ENCODE measurements around the gene RHOT2.
"Not testable (repeated sequence)": the region's sequence is repeated elsewhere in the genome, so short reads cannot be mapped to it uniquely, and the experiment has no call there.

Gene RHOT2

DNA sequence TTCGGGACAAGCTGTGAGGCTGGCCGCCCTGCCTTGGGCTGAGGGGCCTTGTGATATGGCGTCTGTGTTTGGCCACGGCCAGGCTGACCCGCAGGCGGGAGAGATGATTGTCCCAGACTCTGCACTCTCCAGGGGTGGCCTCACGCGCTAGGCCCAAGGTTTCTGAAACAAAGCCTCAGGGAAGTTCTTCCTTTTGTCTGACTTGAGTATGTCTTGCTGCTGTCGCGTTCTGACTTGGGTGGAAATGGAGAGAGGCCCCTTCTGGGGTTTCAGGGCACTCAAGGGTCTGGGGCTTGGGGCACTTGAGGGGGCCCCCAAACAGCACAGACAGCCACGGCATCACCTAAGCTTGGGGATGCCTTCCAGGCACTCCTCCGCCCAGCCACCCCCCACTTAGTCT is 43.2 kb downstream of the RHOT2 start:
- no peak overlapping the region for H3K4me3 ChIP-seq (ENCODE audit: low read depth, low read length, poor library complexity, severe bottlenecking)
- TF ChIP-seq, protein P1, sequence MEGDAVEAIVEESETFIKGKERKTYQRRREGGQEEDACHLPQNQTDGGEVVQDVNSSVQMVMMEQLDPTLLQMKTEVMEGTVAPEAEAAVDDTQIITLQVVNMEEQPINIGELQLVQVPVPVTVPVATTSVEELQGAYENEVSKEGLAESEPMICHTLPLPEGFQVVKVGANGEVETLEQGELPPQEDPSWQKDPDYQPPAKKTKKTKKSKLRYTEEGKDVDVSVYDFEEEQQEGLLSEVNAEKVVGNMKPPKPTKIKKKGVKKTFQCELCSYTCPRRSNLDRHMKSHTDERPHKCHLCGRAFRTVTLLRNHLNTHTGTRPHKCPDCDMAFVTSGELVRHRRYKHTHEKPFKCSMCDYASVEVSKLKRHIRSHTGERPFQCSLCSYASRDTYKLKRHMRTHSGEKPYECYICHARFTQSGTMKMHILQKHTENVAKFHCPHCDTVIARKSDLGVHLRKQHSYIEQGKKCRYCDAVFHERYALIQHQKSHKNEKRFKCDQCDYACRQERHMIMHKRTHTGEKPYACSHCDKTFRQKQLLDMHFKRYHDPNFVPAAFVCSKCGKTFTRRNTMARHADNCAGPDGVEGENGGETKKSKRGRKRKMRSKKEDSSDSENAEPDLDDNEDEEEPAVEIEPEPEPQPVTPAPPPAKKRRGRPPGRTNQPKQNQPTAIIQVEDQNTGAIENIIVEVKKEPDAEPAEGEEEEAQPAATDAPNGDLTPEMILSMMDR (IDR thresholded peaks at IDR 0.05; ENCODE audit: low read length): no peak
- TF ChIP-seq EZH2 (IDR thresholded peaks at IDR 0.05; ENCODE audit: borderline replicate concordance, low read length): no peak
- no peaks in the 10 kb centered on the region for H4K20me1 ChIP-seq (ENCODE audit: insufficient read depth, low read length)
- no peaks in the 10 kb centered on the region for H3F3A ChIP-seq (ENCODE audit: insufficient read depth, low read length)
- H3K9ac ChIP-seq (ENCODE audit: low read length): no peak overlapping the region
- peaks cover 11% of the 10 kb centered on the region for H3K4me1 ChIP-seq (ENCODE audit: insufficient read depth, low read length, severe bottlenecking)
- no peaks in the 10 kb centered on the region for H3K79me2 ChIP-seq (ENCODE audit: insufficient read depth, low read length)
- no peaks in the 10 kb centered on the region for H3K9me2 ChIP-seq (ENCODE audit: low read depth, low read length)
- no peak overlapping the region for H3K27ac ChIP-seq (ENCODE audit: low read depth, low read length, poor library complexity, severe bottlenecking)
- H3K9me3 ChIP-seq (ENCODE audit: low read length): no peaks in the 10 kb centered on the region
- H3K4me2 ChIP-seq (ENCODE audit: low read length): no peak overlapping the region
- peaks cover 16% of the 10 kb centered on the region for H3K27me3 ChIP-seq (ENCODE audit: insufficient read depth, low read length)
- no peak overlapping the region for H2AFZ ChIP-seq (ENCODE audit: low read length)
- no peaks in the 10 kb centered on the region for H3K36me3 ChIP-seq (ENCODE audit: insufficient read depth, low read length)

DNA sequence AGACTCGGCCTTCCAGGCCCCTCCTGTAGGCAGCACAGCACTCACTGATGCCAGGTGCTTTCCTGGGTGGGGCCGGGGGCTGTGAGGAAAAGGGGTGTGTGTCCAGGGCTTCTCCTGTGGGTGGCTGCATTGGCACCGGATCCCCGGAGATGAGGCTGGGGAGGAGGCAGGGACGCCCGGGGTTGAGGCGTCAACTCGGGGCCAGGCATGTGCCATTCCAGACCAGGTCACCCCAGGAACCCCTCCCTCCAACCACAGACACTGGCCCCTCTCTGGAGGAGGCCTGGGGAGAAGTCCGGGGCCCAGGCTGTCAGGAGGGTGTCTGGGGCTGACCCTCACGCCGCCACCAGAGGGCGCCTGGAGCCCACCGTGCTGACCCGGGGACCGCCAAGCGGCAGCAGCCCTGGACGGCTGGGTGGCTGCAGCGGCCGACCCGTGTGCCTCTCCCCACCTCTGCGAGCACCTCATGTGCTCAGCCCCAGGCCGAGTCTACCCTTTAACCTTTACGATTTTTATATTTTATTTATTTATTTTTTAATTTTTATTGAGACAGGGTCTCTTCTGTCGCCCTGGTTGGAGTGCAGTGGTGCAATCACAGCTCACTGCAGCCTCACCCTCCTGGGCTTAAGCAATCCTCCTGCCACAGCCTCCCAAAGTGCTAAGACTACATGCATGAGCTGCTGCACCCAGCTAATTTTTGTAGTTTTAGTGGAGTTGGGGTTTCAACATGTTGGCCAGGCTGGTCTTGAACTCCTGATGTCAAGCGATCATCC is 43.8 kb downstream of the RHOT2 start:
- no peak overlapping the region for H3K9ac ChIP-seq (ENCODE audit: low read length)
- H3K9me2 ChIP-seq (ENCODE audit: low read depth, low read length): no peaks in the 10 kb centered on the region
- peaks cover 15% of the 10 kb centered on the region for H3K4me1 ChIP-seq (ENCODE audit: insufficient read depth, low read length, severe bottlenecking)
- peaks cover 22% of the 10 kb centered on the region for H3K27me3 ChIP-seq (ENCODE audit: insufficient read depth, low read length)
- no peaks in the 10 kb centered on the region for H3F3A ChIP-seq (ENCODE audit: insufficient read depth, low read length)
- TF ChIP-seq, protein P1 (IDR thresholded peaks at IDR 0.05; ENCODE audit: low read length): peak; percentile 79
- no peak for TF ChIP-seq EZH2 (IDR thresholded peaks at IDR 0.05; ENCODE audit: borderline replicate concordance, low read length)
- H3K4me3 ChIP-seq (ENCODE audit: low read depth, low read length, poor library complexity, severe bottlenecking): no peak overlapping the region
- H3K27ac ChIP-seq (ENCODE audit: low read depth, low read length, poor library complexity, severe bottlenecking): no peak overlapping the region
- H3K36me3 ChIP-seq (ENCODE audit: insufficient read depth, low read length): no peaks in the 10 kb centered on the region
- no peak overlapping the region for H2AFZ ChIP-seq (ENCODE audit: low read length)
- H3K4me2 ChIP-seq (ENCODE audit: low read length): no peak overlapping the region
- no peaks in the 10 kb centered on the region for H3K79me2 ChIP-seq (ENCODE audit: insufficient read depth, low read length)
- H3K9me3 ChIP-seq (ENCODE audit: low read length): no peaks in the 10 kb centered on the region
- H4K20me1 ChIP-seq (ENCODE audit: insufficient read depth, low read length): no peaks in the 10 kb centered on the region

DNA sequence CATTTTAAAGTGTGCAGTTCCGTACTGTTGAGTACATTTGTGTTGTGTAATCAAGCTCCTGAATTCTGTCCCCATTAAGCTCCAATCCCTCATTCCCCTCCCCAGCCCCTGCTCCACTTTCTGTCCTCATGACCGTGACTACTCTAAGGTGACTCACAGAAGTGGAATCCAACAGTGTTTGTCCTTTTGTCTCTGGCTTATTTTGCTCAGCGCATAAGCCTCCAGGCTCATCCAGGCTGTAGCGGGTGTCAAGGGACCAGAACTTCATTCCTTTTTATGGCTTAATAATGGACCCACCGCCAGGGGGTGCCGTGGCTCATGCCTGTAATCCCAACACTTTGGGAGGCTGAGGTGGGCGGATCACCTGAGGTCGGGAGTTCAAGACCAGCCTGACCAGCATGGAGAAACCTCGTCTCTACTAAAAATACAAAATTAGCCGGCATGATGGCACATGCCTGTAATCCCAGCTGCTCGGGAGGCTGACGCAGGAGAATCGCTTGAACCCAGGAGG is 44.9 kb downstream of the RHOT2 start:
- not testable (repeated sequence) for H3F3A ChIP-seq (ENCODE audit: insufficient read depth, low read length); H3K9me3 ChIP-seq (ENCODE audit: low read length); H3K27ac ChIP-seq (ENCODE audit: low read depth, low read length, poor library complexity, severe bottlenecking); H4K20me1 ChIP-seq (ENCODE audit: insufficient read depth, low read length); H2AFZ ChIP-seq (ENCODE audit: low read length); H3K79me2 ChIP-seq (ENCODE audit: insufficient read depth, low read length); H3K4me3 ChIP-seq (ENCODE audit: low read depth, low read length, poor library complexity, severe bottlenecking); H3K36me3 ChIP-seq (ENCODE audit: insufficient read depth, low read length); H3K9me2 ChIP-seq (ENCODE audit: low read depth, low read length); H3K4me2 ChIP-seq (ENCODE audit: low read length); H3K9ac ChIP-seq (ENCODE audit: low read length)
- Histone ChIP-seq H3K4me1 (ENCODE audit: insufficient read depth, low read length, severe bottlenecking) (peaks cover 15% of the 10 kb centered on the region), H3K27me3 (ENCODE audit: insufficient read depth, low read length) (peaks cover 22% of the 10 kb centered on the region)
- TF ChIP-seq, protein P1 (IDR thresholded peaks at IDR 0.05; ENCODE audit: low read length): peak; percentile 35
